C4-2B (cell line): Measurements from ENCODE around the gene FFAR4.

Experiments used
- H3K27ac ChIP-seq: fragments of 450-650 bp; 2 replicates; pipeline ENCODE4 v1.5.1; 2017
- CTCF ChIP-seq: fragments of 450-650 bp; conservative IDR thresholded peaks from 2 replicates; pipeline ENCODE4 v1.5.1; 2017; ENCODE audit warnings: mild to moderate bottlenecking
- ZFX ChIP-seq: fragments of 450-650 bp; IDR thresholded peaks from 2 replicates; pipeline ENCODE4 v1.6.1; 2017

Gene FFAR4

GRCh38 chr10:93548376-93549071, 17.9 kb upstream of the FFAR4 start:
- TF ChIP-seq CTCF (no peak), ZFX (no peak)
- H3K27ac ChIP-seq = peak overlapping the region; percentile 47

DNA sequence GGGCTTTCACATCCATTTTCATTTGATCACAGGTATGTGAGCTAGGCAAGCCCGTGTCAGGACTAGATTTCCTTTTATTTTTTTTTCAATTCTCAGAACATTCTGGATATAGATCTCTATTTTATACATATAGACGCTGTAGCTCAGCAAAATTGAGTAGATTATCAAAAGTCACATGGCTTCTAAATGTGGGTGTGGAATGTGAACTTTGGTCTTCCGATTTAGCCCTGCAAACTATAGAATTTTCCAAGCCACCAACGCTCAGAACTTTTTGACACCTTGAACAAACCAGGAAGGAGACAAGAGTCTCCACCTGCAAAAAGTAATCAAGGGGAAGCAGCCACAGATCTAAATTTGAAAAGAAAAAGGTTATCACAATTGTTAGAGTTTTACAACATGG, 15.9 kb upstream of the FFAR4 start:
- TF ChIP-seq ZFX (no peak), CTCF (no peak)
- no peak overlapping the region for H3K27ac ChIP-seq

- TF ChIP-seq CTCF (no peak; the same call in 1 of the 2 replicates), ZFX (no peak)
- H3K27ac ChIP-seq = no peak overlapping the region
Measured at GRCh38 chr10:93552780-93553179, 13.7 kb upstream of the FFAR4 start.

DNA sequence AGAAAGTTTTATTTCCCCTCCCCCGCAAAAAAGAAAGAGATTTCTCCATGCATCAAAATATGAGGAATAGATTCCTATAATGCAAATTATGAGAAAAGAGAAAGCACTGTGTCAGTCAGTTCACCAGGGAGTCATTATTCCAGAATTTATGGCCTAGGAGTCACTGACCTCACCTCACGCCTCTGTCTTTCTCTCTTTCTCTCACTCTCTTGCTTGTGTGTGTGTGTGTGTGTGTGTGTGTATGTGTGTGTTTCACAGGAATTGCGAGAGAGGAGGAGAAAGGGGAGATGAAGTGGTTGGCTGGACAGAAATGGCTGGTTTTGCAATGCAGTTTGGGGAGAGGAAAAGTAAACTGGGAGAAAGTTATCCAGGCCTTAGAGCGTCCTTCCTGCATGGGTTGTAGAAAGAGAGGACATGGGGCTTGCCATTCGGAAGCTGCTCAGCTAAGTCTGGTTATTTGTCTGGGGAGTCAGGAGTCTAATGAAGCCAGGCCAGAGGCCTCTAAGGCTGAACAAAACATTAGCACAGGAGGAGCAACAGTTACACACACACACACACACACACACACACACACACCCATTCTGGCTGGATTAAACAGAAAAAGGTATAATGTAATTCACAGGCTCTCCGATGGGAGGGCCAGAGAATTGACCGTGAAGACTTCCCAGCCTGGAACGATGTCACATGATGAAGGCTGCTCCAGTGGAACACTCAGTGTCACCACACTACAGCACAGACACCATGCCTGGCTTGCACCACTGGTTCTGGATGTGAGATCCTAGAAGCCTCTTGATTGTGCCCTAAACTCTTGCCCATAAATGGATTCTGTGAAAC, 12.8 kb upstream of the FFAR4 start:
- TF ChIP-seq CTCF = no peak
- TF ChIP-seq ZFX = no peak
- H3K27ac ChIP-seq = no peak overlapping the region

- TF ChIP-seq ZFX = no peak
- no peak for TF ChIP-seq CTCF
- H3K27ac ChIP-seq = no peak overlapping the region
Measured at GRCh38 chr10:93554316-93554663, 12.2 kb upstream of the FFAR4 start.

- TF ChIP-seq CTCF = peak; percentile 85
- no peak for TF ChIP-seq ZFX
- no peak overlapping the region for H3K27ac ChIP-seq
Measured at GRCh38 chr10:93554760-93555432, 11.6 kb upstream of the FFAR4 start.

DNA sequence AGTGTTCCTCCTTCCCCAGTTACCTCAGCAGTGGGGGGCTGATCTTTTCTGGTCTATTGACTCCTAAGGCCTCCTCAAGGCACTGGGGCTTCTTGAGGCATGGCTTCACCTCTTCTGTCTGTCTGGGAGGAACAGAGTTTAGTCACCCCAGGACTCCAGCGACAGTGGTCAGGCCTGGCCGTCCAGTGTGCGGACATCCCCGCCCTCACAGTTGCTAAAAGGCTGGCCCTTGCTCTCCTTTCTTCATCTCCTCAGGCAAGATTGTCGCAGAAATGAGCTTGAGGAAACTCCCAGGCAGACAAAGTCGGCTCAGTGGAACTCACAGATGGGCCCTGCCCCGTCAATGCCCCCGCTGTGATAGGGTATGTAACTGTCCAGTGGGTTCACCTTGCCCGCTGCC, 7.0 kb upstream of the FFAR4 start:
- H3K27ac ChIP-seq = no peak overlapping the region
- no peak for TF ChIP-seq CTCF
- TF ChIP-seq ZFX = no peak
